ENCODE measurements around the gene GRAMD2B.
"Not testable (repeated sequence)": the region's sequence is repeated elsewhere in the genome, so short reads cannot be mapped to it uniquely, and the experiment has no call there.

GRAMD2B gene

GRCh38 chr5:126410623-126411022, 12.6 kb upstream of the GRAMD2B start:
- no peak for DNase-seq (ENCODE audit: low read depth in 3 of 3)

DNA sequence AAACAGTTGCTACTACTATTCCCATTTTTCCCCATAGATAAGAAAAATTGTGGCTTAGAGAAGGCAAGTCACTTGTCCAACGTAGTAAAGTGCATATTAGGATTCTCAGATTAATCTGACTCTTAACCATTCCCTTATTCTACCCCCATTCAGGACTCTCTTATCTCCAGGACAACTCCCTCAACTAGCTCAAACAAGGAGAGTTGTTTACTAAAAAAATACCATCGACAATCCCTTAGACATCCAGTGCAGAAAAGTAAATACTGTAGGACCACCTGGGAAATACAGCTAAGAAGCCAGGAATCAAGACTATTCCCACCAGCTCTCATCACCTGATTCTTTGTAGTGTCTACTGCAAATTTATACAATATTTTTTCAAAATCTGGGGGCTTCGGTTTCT, 9.4 kb upstream of the GRAMD2B start:
- no peak for DNase-seq (ENCODE audit: low read depth in 3 of 3)

- no peak for DNase-seq (ENCODE audit: low read depth in 3 of 3)
Observed at GRCh38 chr5:126414874-126415502, 8.2 kb upstream of the GRAMD2B start.

GRCh38 chr5:126415789-126416188, 7.4 kb upstream of the GRAMD2B start:
- DNase-seq (ENCODE audit: low read depth in 3 of 3), result no peak

DNA sequence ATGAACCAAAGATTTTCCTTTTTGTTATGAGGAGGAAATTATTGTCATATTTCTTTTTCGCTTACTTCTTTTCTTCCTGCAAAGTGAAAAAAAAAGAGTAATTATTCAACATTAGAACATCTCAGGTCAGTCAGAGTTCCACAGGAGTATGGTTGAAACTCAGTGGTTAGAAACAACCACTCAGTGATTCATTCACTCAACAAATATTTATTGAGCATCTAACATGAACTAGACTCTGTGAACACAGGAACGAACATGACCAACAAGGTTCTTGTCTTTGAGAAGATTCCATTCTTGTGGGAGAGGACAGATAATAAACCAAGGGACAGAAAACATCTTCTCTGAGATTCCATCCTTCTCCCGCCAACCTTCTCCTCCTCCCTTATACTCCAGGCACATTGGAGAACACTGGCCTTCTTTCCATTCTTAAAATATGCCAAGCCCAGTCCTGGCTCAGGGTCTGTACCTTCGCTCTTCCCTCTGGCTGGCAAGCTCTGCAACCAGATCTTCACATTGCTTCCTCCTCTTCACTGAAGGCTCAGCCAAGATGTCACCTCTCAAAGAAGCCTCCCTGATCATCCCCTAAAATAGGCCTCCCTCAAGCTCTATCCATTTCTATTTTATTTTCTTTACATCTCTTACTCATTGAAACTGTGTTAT, 6.8 kb upstream of the GRAMD2B start:
- no peak for DNase-seq (ENCODE audit: low read depth in 3 of 3)

DNA sequence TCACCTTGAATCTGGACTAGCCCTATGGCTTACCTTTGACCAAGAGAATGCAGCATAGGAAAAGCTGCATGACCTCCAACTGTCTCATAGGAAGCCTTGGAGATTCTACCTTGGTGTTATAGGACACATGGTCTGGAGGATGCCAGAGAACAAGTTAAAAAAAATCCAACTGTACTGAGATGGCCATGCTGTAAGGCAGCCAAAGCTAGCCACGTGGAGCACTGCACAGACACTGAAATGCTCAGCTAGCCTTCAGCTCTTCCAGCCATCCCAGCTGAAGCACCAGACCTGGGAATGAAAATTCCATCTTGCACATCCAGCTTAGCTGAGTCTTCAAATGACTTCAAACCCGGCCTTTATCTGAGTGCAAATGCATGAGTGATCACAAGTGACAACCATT, 6.0 kb upstream of the GRAMD2B start:
- no peak for DNase-seq (ENCODE audit: low read depth in 3 of 3)

- DNase-seq (ENCODE audit: low read depth in 3 of 3), result no peak
Observed at GRCh38 chr5:126419102-126419501, 4.1 kb upstream of the GRAMD2B start.

- DNase-seq (ENCODE audit: low read depth in 3 of 3), result no peak
Observed at GRCh38 chr5:126428421-126428820, 5.2 kb downstream of the GRAMD2B start.

DNA sequence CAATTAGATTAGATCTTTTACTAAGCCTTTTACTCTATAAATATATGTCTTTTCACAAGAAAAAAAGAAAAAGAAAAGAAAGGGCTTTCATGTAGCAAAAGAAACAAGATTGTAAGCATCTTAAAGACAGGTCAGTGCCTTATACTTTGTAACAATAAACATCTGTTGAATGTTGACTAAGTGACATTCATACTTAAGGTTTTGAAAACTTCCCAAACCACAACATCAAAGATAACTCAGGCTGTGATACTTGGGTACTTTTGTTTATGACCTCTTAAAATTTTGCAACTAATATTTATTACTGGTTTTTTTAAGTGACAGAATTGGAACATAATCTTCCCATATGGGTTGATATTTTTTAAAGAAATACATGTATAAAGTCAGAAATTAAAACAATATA, 7.4 kb downstream of the GRAMD2B start:
- DNase-seq (ENCODE audit: low read depth in 3 of 3), result no peak

DNA sequence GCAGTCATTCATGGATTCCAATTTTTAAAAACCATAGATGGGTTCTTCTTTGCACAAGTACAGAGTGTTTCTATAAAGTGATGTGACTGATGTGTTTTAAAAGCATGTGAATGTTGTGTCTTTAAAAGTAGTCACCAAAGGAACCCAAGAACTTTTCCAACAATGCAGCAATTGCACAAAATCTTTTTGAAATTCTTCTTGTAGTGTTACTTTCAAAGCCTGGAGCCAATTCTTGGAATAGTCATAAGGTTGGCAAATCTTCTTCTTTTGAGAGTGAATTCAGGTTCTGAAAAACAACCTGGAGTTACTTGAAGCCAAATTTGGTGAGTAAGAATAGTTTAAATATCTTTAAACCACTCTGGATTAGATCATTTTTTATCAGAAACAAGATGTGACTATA, 10.5 kb downstream of the GRAMD2B start:
- DNase-seq (ENCODE audit: low read depth in 3 of 3), result no peak

- no peak for DNase-seq (ENCODE audit: low read depth in 3 of 3)
Observed at GRCh38 chr5:126435261-126435660, 12.1 kb downstream of the GRAMD2B start.

DNA sequence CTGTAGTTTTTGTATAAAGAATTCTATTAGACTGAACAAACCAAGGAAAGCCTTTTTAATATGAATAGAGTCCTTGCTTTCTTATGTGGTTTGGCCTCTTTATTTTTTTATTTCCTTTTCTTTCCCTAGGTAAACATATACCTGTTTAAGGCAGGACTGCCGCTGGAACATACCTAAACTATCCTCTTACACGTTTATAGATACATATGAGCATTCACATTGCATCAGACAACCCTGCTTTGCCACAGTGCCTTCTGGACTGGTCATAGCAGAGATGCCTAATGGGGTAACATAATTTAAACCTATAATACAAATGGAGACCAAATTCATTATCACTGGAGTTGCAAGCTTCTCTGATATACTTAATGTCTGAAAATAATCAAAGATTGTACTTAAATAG, 12.5 kb downstream of the GRAMD2B start:
- DNase-seq (ENCODE audit: low read depth in 3 of 3), result no peak

DNA sequence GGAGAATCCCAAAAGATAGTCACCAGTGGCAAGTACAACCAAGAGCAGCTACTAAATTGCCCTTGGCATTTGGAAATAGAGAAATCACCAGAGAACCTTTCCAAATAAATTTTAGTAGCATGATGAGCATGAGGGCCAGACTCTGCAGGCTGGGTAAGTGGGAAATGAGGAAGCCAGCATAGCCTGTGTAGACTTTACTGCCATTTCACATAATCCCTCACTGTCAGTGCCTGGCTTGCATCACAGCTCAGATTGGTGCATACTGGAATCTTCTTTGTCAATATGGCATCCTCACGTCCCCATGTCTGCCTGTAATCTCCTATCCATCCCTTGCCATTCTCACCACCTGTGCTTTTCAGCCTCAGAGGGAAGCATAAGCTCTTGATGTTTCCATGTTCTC, 14.5 kb downstream of the GRAMD2B start:
- no peak for DNase-seq (ENCODE audit: low read depth in 3 of 3)

DNA sequence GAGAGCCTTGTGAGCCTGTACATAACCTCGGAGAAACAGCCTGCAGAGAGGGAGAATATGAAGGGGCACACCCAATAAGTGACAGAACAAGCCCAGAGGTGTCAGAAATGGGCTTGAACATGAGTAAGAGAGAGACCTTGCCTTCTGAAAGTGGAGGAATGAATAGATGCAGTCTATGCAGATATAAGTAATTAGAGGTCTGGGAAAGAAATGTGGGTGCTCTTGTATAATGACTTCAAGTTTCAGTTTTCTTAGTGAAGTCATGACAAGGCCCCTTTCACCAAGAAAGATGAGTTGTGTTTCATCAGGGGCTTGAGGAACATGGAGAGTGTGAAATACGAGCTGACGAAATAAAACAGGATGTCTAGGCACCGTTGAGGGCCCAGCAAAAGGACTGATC, 15.1 kb downstream of the GRAMD2B start:
- no peak for DNase-seq (ENCODE audit: low read depth in 3 of 3)

DNA sequence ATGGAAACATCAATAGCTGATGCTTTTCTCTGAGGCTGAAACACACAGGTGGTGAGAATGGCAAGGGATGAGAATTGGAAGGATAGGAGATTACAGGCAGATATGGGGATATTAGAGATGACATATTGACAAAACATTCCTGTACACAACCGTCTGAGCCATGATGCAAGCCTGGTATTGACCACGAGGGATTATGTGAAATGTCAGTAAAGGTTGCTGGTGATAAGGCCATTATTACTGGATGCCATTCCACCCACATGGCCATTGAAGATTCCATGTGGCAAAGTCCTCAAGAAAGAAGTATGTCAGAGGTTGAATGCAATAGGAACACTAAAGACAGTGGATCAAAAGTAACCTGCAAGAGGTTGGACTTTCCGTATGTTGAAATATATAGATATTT, 15.7 kb downstream of the GRAMD2B start:
- DNase-seq (ENCODE audit: low read depth in 3 of 3), result no peak

DNA sequence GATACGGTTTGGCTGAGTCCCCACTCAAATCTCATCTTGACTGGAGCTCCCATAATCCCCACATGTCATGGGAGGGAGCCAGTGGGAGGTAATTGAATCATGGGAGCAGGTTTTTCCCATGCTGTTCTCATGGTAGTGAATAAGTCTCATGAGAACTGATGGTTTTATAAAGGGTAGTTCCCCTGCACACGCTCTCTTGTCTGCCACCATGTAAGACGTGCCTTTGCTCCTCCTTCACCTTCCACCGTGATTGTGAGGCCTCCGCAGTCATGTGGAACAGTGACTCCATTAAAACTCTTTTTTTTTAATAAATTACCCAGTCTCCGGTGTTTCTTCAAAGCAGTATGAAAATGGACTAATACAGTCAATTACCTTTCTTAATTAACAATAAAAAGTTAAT, 16.5 kb downstream of the GRAMD2B start:
- not testable (repeated sequence) for DNase-seq (ENCODE audit: low read depth in 3 of 3)

DNA sequence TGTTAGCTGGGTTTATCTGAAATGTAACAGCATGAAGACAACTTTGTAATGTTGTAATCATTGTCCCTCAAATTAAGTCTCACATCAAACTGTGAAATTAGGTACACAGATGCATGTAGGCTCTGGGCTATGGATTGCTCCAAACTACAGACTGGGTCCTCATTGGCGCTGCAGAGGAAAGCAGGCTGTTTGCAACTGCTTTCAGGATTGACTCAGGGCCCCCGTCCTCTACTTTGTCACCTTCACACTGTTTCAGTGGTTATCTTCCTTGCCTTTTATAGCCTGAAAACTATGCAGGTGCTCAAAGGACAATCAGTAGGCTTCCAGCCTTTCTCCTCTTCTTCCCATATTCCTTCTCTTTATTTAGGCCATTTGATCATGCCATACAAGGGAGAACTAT, 18.0 kb downstream of the GRAMD2B start:
- DNase-seq (ENCODE audit: low read depth in 3 of 3), result no peak

- no peak for DNase-seq (ENCODE audit: low read depth in 3 of 3)
Observed at GRCh38 chr5:126443374-126443851, 20.2 kb downstream of the GRAMD2B start.

- no peak for DNase-seq (ENCODE audit: low read depth in 3 of 3)
Observed at GRCh38 chr5:126444137-126444536, 20.9 kb downstream of the GRAMD2B start.

DNA sequence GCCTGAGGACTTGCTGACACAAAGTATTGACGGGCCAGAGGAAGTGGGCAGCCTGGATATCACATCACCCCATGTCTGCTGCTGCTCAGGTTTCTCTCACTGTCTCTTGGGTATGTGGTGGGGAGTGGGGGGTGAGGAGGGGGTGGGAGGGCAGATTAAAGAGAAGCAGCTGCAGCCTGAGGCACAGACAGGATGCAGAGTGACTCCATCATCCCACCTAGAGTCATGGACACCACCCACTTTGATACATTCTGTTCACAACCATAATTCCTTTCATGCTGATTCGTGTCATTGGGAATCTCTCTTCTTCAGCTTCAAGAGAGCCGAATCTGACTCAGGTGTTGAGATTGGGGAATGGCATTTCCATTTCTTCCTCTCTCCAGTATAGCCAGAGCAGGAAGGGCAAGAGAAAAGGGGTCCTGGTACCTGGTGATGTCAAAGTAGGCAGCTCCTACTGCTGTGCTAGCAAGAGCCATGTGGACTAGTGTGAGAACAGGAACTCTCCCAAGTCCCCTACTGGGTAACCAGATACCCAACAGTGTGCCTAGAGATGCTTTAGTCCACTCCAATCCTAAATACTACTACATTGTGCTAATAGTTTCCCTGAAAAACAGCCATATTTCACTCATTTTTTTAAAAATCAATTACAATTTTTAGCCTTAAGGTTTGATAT, 22.4 kb downstream of the GRAMD2B start:
- no peak for DNase-seq (ENCODE audit: low read depth in 3 of 3)

- no peak for DNase-seq (ENCODE audit: low read depth in 3 of 3)
Observed at GRCh38 chr5:126446498-126447224, 23.5 kb downstream of the GRAMD2B start.

DNA sequence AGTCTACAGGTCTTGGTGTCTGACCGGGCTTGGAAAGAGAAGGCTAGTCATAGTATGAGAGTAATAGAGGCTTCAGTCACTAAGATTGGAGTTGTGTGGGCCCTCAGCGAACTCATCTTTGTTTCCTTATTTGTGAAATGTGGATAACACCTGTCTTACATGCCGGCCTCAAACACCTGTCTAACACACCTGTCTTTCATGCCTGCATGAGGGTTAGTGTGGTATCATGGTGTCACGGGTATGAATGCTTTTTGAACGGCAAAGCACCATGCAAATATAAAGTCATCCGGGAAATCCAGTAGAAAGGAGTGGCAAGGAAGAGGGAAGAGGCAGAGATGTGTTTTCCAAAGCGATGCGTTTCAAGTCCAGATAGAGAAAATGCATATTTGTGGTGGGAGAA, 25.5 kb downstream of the GRAMD2B start:
- no peak for DNase-seq (ENCODE audit: low read depth in 3 of 3)

Data from stimulated activated CD4-positive, alpha-beta T cell treated with anti-CD3 and anti-CD28 coated beads, TNF-alpha, amount 100 ng/mL, for 4 hours (primary cell).